Natural killer cell treated with Interleukin-12 subunit alpha and Interleukin-12 subunit beta and Interleukin-15 and Interleukin-18, amount 100 ng/mL, for 72 hours (primary cell): ENCODE measurements around the gene DHDDS. TPM values are rescaled to one million over a fixed set of nuclear protein-coding genes. Genes with fewer than 3 reads are reported as not detected.

Experiments used
- ATAC-seq, 2 donors: fragments of 150-1000 bp; cut with Tn5 transposase in 1 of 2; sonication (Bioruptor Pico), chemical (Tn5 transposase) in 1 of 2; 2 replicates each; pipeline ENCODE4 v1.10.0; 2021
- DNase-seq: peaks from one replicate; pipeline ENCODE4 v3.0.0; 2022; ENCODE audit warnings: low spot score
- H3K27ac Mint-ChIP-seq, 2 donors: 1 replicate in 1 of 2; 2 replicates in 1 of 2; pipeline ENCODE4 v1.8.0; 2022; ENCODE audit warnings: mixed read lengths in 2 of 2, mild to moderate bottlenecking in 1 of 2, moderate library complexity in 1 of 2
- H3K27me3 Mint-ChIP-seq, 2 donors: 1 replicate in 1 of 2; 2 replicates in 1 of 2; pipeline ENCODE4 v1.8.0; 2022; ENCODE audit warnings: mixed read lengths in 2 of 2
- H3K36me3 Mint-ChIP-seq: one replicate; pipeline ENCODE4 v1.8.0; 2022; ENCODE audit warnings: mixed read lengths
- H3K4me1 Mint-ChIP-seq, 2 donors: 1 replicate in 1 of 2; 2 replicates in 1 of 2; pipeline ENCODE4 v1.8.0; 2022; ENCODE audit warnings: low read depth in 2 of 2, mixed read lengths in 2 of 2, mild to moderate bottlenecking in 1 of 2
- H3K4me3 Mint-ChIP-seq: one replicate; pipeline ENCODE4 v1.8.0; 2022; ENCODE audit warnings: mixed read lengths
- H3K9me3 Mint-ChIP-seq: 2 replicates; pipeline ENCODE4 v1.8.0; 2022; ENCODE audit warnings: mixed read lengths
- total RNA-seq, 2 donors: library from RNA; stranded (reverse); gene quantifications; one replicate each; pipeline ENCODE4 v1.2.3, GENCODE V29; 2022

Gene DHDDS
- total RNA-seq, 2 donors from 2014 or later, result 63.5 to 87.7 TPM

GRCh38 chr1:26440259-26440658 lies 8.1 kb downstream of the DHDDS start:
- H3K9me3 Mint-ChIP-seq, result no peaks in the 10 kb centered on the region
- H3K4me1 Mint-ChIP-seq, result no peaks in the 10 kb centered on the region
- H3K36me3 Mint-ChIP-seq, result peaks cover 34% of the 10 kb centered on the region
- H3K27me3 Mint-ChIP-seq, result no peaks in the 10 kb centered on the region
- H3K4me3 Mint-ChIP-seq, result no peak overlapping the region
- DNase-seq (no peak), ATAC-seq (no peak)
- no peak overlapping the region for H3K27ac Mint-ChIP-seq

GRCh38 chr1:26449868-26450267 lies 17.7 kb downstream of the DHDDS start:
- Mint-ChIP-seq H3K9me3 (no peaks in the 10 kb centered on the region), H3K4me1 (no peaks in the 10 kb centered on the region), H3K27me3 (no peaks in the 10 kb centered on the region), H3K4me3 (no peak overlapping the region), H3K27ac (no peak overlapping the region), H3K36me3 (peaks cover 16% of the 10 kb centered on the region)
- DNase-seq (no peak), ATAC-seq (no peak)

GRCh38 chr1:26450908-26451307 lies 18.8 kb downstream of the DHDDS start:
- H3K9me3 Mint-ChIP-seq, result no peaks in the 10 kb centered on the region
- no peak for ATAC-seq

GRCh38 chr1:26452459-26453183 lies 20.5 kb downstream of the DHDDS start:
- Mint-ChIP-seq H3K27ac (no peak overlapping the region), H3K4me3 (no peak overlapping the region), H3K4me1 (no peaks in the 10 kb centered on the region), H3K27me3 (no peaks in the 10 kb centered on the region), H3K9me3 (no peaks in the 10 kb centered on the region), H3K36me3 (peaks cover 11% of the 10 kb centered on the region)
- DNase-seq, result no peak
- no peak for ATAC-seq

More at GRCh38 chr1:26450908-26451307, 18.8 kb downstream of the DHDDS start:
- DNase-seq, result no peak
- H3K27ac Mint-ChIP-seq, result no peak overlapping the region
- H3K4me3 Mint-ChIP-seq, result no peak overlapping the region
- no peaks in the 10 kb centered on the region for H3K27me3 Mint-ChIP-seq
- H3K36me3 Mint-ChIP-seq, result peaks cover 11% of the 10 kb centered on the region
- H3K4me1 Mint-ChIP-seq, result no peaks in the 10 kb centered on the region

- no peak overlapping the region for H3K4me3 Mint-ChIP-seq
- peaks cover 9% of the 10 kb centered on the region for H3K36me3 Mint-ChIP-seq
Measured at GRCh38 chr1:26459148-26459547, 27.0 kb downstream of the DHDDS start.

GRCh38 chr1:26459573-26460031 lies 27.5 kb downstream of the DHDDS start:
- ATAC-seq, result no peak
- H3K4me1 Mint-ChIP-seq, result no peaks in the 10 kb centered on the region
- H3K36me3 Mint-ChIP-seq, result peaks cover 9% of the 10 kb centered on the region
- H3K4me3 Mint-ChIP-seq, result no peak overlapping the region
- no peaks in the 10 kb centered on the region for H3K27me3 Mint-ChIP-seq
- H3K9me3 Mint-ChIP-seq, result no peaks in the 10 kb centered on the region
- no peak overlapping the region for H3K27ac Mint-ChIP-seq
- no peak for DNase-seq

More at GRCh38 chr1:26459148-26459547, 27.0 kb downstream of the DHDDS start:
- no peak overlapping the region for H3K27ac Mint-ChIP-seq
- no peaks in the 10 kb centered on the region for H3K27me3 Mint-ChIP-seq
- no peaks in the 10 kb centered on the region for H3K4me1 Mint-ChIP-seq
- ATAC-seq (no peak), DNase-seq (no peak)
- H3K9me3 Mint-ChIP-seq, result no peaks in the 10 kb centered on the region

- Mint-ChIP-seq H3K4me3 (no peak overlapping the region), H3K27me3 (no peaks in the 10 kb centered on the region), H3K4me1 (peaks cover 22 to 24% of the 10 kb centered on the region in 2 donors), H3K9me3 (no peaks in the 10 kb centered on the region), H3K36me3 (peaks cover 13% of the 10 kb centered on the region), H3K27ac (no peak overlapping the region)
- DNase-seq (no peak), ATAC-seq (no peak)
Measured at GRCh38 chr1:26468911-26469310, 36.8 kb downstream of the DHDDS start.

- no peak overlapping the region for H3K27ac Mint-ChIP-seq
- no peak overlapping the region for H3K4me3 Mint-ChIP-seq
- ATAC-seq (no peak), DNase-seq (no peak)
- no peaks in the 10 kb centered on the region for H3K9me3 Mint-ChIP-seq
- no peaks in the 10 kb centered on the region for H3K27me3 Mint-ChIP-seq
- peaks cover 26 to 28% of the 10 kb centered on the region in 2 donors for H3K4me1 Mint-ChIP-seq
- H3K36me3 Mint-ChIP-seq, result peaks cover 19% of the 10 kb centered on the region
Measured at GRCh38 chr1:26469558-26469957, 37.4 kb downstream of the DHDDS start.

- Mint-ChIP-seq H3K36me3 (peaks cover 26% of the 10 kb centered on the region), H3K27ac (peak overlapping the region; percentile 82 to 86), H3K4me1 (peaks cover 30 to 32% of the 10 kb centered on the region in 2 donors), H3K9me3 (no peaks in the 10 kb centered on the region), H3K27me3 (no peaks in the 10 kb centered on the region), H3K4me3 (peak overlapping the region; percentile 84)
- no peak for ATAC-seq
- DNase-seq, result no peak
Measured at GRCh38 chr1:26470878-26471497, 38.9 kb downstream of the DHDDS start.

GRCh38 chr1:26471498-26472319 lies 39.6 kb downstream of the DHDDS start:
- Mint-ChIP-seq H3K4me3 (peak overlapping the region; percentile 84), H3K4me1 (peaks cover 32 to 36% of the 10 kb centered on the region in 2 donors), H3K9me3 (no peaks in the 10 kb centered on the region), H3K27me3 (no peaks in the 10 kb centered on the region), H3K36me3 (peaks cover 34% of the 10 kb centered on the region), H3K27ac (peak overlapping the region; percentile 82 to 86)
- peak; percentile 68 for DNase-seq
- peak; percentile 17 to 21 for ATAC-seq

- Mint-ChIP-seq H3K4me1 (peaks cover 32 to 36% of the 10 kb centered on the region in 2 donors), H3K9me3 (no peaks in the 10 kb centered on the region), H3K4me3 (peak within 1 kb of the TSS; percentile 91), H3K27me3 (no peaks in the 10 kb centered on the region), H3K27ac (peak within 1 kb of the TSS; percentile 82 to 86), H3K36me3 (peaks cover 31% of the 10 kb centered on the region)
- ATAC-seq (peak; percentile 78 to 82), DNase-seq (peak; percentile 89)
Measured at GRCh38 chr1:26472320-26472900, 40.3 kb downstream of the DHDDS start, which contains the start of gene HMGN2. Gene HMGN2 (plus strand): TSS chr1:26472440. CDS start chr1:26472613, 173 bp downstream.

GRCh38 chr1:26472901-26473845 lies 41.1 kb downstream of the DHDDS start:
- Mint-ChIP-seq H3K4me3 (peak overlapping the region; percentile 91), H3K27ac (peak overlapping the region; percentile 73 to 85), H3K9me3 (no peaks in the 10 kb centered on the region), H3K27me3 (no peaks in the 10 kb centered on the region), H3K36me3 (peaks cover 35% of the 10 kb centered on the region), H3K4me1 (peaks cover 32 to 39% of the 10 kb centered on the region in 2 donors)
- peak; percentile 98 for DNase-seq
- peak; percentile 89 to 92 for ATAC-seq
